ENCODE data around the gene ZFAND3. TPM values are rescaled to one million over a fixed set of nuclear protein-coding genes. Genes with fewer than 3 reads are reported as not detected.

ZFAND3 gene
- total and polyA plus RNA-seq, 10 of the 15 experiments (the other 5 are each of a cell fraction or from before 2014, with no cell fraction given), result 0.90 to 34.4 (median 16.3) TPM

- Histone ChIP-seq H3K4me2 (ENCODE audit: control insufficient read depth, insufficient read depth) (peak overlapping the region; percentile 29; the same call in 1 of the 2 replicates), H2AFZ (ENCODE audit: control insufficient read depth, low read depth, low read length) (no peak overlapping the region), H3K4me1 (ENCODE audit: control insufficient read depth, insufficient read depth, low read length) (peaks cover 17% of the 10 kb centered on the region), H3K79me2 (ENCODE audit: control insufficient read depth, insufficient read depth, low read length) (peaks cover 90% of the 10 kb centered on the region), H3K4me3 (no peak overlapping the region), H3K27ac (ENCODE audit: control insufficient read depth, insufficient read depth) (peak overlapping the region; percentile 57), H3K9ac (ENCODE audit: control insufficient read depth, insufficient read depth, low read length) (0 out of 2 replicates have a peak overlapping the region, but pooled peaks have one; percentile 9), H3K36me3 (ENCODE audit: control insufficient read depth in 2 of 2, insufficient read depth in 2 of 2, low read length in 1 of 2) (peaks cover 0 to 3% of the 10 kb centered on the region in 2 experiments; a peak in 1 of 4 replicates), H4K20me1 (ENCODE audit: control insufficient read depth, insufficient read depth) (peaks cover 6% of the 10 kb centered on the region), H3K9me3 (replicated peaks; ENCODE audit: control insufficient read depth, insufficient read depth, low read length) (peaks cover 7% of the 10 kb centered on the region; the same call in 2 of the 3 replicates), H3K27me3 (replicated peaks in 1 of 2; ENCODE audit: control insufficient read depth in 2 of 2, insufficient read depth in 2 of 2, low read length in 1 of 2) (no peaks in the 10 kb centered on the region)
- ChIA-PET SMC1A (ENCODE audit: uncharacterized antibody, unreplicated experiment) (interaction anchor here (0.7 to 2.1 kb wide), 20 partner anchors 9 to 476 kb away, joined by 3 to 13 read pairs (median 4); no protein-coding TSS in a partner anchor), RAD21 (ENCODE audit: unreplicated experiment) (interaction anchor here (0.7 to 2.1 kb wide), 10 partner anchors 12 to 276 kb away, joined by 3 to 20 read pairs (median 4); partner anchors contain the start of gene ZFAND3), CTCF (interaction anchor here (0.9 to 1.7 kb wide), 10 partner anchors 9 to 50 kb away, joined by 3 to 13 read pairs (median 4); no protein-coding TSS in a partner anchor), POLR2A (interaction anchor here (0.5 to 2.7 kb wide), 6 partner anchors 9 to 28 kb away, joined by 3 to 9 read pairs (median 6); no protein-coding TSS in a partner anchor)
- WGBS (ENCODE audit: insufficient coverage, insufficient replicate concordance, low lambda C conversion rate, missing lambda C conversion rate), result 79% methylated on average over 4 of the region's 4 CpGs
- BruUV-seq (replicated peaks), result no TSS peak
- DNase-seq (ENCODE audit: low read depth, low spot score) (no peak), FAIRE-seq (no peak), ATAC-seq (peak; percentile 52)
- intact Hi-C loops (cut with micrococcal nuclease; ENCODE audit: unreplicated experiment), result no loop called here
- in situ Hi-C loops (cut with MboI), result no loop called here
- peak; percentile 32 for TF ChIP-seq POLR2AphosphoS5 (IDR thresholded peaks at IDR 0.05; ENCODE audit: low read length)
- TF ChIP-seq, protein P1, sequence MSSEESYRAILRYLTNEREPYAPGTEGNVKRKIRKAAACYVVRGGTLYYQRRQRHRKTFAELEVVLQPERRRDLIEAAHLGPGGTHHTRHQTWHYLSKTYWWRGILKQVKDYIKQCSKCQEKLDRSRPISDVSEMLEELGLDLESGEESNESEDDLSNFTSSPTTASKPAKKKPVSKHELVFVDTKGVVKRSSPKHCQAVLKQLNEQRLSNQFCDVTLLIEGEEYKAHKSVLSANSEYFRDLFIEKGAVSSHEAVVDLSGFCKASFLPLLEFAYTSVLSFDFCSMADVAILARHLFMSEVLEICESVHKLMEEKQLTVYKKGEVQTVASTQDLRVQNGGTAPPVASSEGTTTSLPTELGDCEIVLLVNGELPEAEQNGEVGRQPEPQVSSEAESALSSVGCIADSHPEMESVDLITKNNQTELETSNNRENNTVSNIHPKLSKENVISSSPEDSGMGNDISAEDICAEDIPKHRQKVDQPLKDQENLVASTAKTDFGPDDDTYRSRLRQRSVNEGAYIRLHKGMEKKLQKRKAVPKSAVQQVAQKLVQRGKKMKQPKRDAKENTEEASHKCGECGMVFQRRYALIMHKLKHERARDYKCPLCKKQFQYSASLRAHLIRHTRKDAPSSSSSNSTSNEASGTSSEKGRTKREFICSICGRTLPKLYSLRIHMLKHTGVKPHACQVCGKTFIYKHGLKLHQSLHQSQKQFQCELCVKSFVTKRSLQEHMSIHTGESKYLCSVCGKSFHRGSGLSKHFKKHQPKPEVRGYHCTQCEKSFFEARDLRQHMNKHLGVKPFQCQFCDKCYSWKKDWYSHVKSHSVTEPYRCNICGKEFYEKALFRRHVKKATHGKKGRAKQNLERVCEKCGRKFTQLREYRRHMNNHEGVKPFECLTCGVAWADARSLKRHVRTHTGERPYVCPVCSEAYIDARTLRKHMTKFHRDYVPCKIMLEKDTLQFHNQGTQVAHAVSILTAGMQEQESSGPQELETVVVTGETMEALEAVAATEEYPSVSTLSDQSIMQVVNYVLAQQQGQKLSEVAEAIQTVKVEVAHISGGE (CRISPR knock-in tag; IDR thresholded peaks at IDR 0.05), result no peak
- TF ChIP-seq, protein P2, sequence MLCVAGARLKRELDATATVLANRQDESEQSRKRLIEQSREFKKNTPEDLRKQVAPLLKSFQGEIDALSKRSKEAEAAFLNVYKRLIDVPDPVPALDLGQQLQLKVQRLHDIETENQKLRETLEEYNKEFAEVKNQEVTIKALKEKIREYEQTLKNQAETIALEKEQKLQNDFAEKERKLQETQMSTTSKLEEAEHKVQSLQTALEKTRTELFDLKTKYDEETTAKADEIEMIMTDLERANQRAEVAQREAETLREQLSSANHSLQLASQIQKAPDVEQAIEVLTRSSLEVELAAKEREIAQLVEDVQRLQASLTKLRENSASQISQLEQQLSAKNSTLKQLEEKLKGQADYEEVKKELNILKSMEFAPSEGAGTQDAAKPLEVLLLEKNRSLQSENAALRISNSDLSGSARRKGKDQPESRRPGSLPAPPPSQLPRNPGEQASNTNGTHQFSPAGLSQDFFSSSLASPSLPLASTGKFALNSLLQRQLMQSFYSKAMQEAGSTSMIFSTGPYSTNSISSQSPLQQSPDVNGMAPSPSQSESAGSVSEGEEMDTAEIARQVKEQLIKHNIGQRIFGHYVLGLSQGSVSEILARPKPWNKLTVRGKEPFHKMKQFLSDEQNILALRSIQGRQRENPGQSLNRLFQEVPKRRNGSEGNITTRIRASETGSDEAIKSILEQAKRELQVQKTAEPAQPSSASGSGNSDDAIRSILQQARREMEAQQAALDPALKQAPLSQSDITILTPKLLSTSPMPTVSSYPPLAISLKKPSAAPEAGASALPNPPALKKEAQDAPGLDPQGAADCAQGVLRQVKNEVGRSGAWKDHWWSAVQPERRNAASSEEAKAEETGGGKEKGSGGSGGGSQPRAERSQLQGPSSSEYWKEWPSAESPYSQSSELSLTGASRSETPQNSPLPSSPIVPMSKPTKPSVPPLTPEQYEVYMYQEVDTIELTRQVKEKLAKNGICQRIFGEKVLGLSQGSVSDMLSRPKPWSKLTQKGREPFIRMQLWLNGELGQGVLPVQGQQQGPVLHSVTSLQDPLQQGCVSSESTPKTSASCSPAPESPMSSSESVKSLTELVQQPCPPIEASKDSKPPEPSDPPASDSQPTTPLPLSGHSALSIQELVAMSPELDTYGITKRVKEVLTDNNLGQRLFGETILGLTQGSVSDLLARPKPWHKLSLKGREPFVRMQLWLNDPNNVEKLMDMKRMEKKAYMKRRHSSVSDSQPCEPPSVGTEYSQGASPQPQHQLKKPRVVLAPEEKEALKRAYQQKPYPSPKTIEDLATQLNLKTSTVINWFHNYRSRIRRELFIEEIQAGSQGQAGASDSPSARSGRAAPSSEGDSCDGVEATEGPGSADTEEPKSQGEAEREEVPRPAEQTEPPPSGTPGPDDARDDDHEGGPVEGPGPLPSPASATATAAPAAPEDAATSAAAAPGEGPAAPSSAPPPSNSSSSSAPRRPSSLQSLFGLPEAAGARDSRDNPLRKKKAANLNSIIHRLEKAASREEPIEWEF (IDR thresholded peaks at IDR 0.05; ENCODE audit: insufficient replicate concordance, low read depth, low read length), result peak; percentile 65
- TF ChIP-seq MAX (IDR thresholded peaks at IDR 0.05; ENCODE audit: low read depth, low read length), result no peak
- peak; percentile 50 for TF ChIP-seq HDGF (IDR thresholded peaks at IDR 0.05)
- peak; percentile 11 to 19; a peak in 1 of 4 replicates for TF ChIP-seq IKZF2 (IDR thresholded peaks at IDR 0.05)
- TF ChIP-seq MEF2B (IDR thresholded peaks at IDR 0.05; ENCODE audit: partially characterized antibody, poor library complexity, severe bottlenecking), result peak; percentile 26
- TF ChIP-seq CHD1 (IDR thresholded peaks at IDR 0.05; ENCODE audit: low read depth, low read length), result no peak
- TF ChIP-seq MLLT1 (IDR thresholded peaks at IDR 0.05), result 0 out of 2 replicates have a peak, but pooled peaks have one; percentile 29
- no peak for TF ChIP-seq YBX1 (IDR thresholded peaks at IDR 0.05)
- peak; percentile 20; the same call in 1 of the 2 replicates for TF ChIP-seq MTA2 (IDR thresholded peaks at IDR 0.05; ENCODE audit: low read depth)
Measured at GRCh38 chr6:37831457-37831856, 11.9 kb downstream of the ZFAND3 start.
